ENCODE data around the gene CACNA2D3. TPM values are rescaled to one million over a fixed set of nuclear protein-coding genes. Genes with fewer than 3 reads are reported as not detected.

The CACNA2D3 gene
- total RNA-seq, 1 donor from 2014 or later, result 2.5 TPM

- Mint-ChIP-seq H3K27me3 (peaks cover under 1% of the 10 kb centered on the region), H3K4me1 (ENCODE audit: unreplicated experiment) (no peaks in the 10 kb centered on the region), H3K36me3 (no peaks in the 10 kb centered on the region), H3K4me3 (no peak overlapping the region), H3K27ac (no peak overlapping the region), H3K9me3 (no peaks in the 10 kb centered on the region)
- no peak for DNase-seq (ENCODE audit: extremely low spot score, unreplicated experiment)
- no peak for TF ChIP-seq CTCF (conservative IDR thresholded peaks at IDR 0.05)
Measured at GRCh38 chr3:54202651-54203248, 80.4 kb downstream of the CACNA2D3 start.

GRCh38 chr3:54206874-54207273, 84.5 kb downstream of the CACNA2D3 start:
- Mint-ChIP-seq H3K36me3 (no peaks in the 10 kb centered on the region), H3K4me3 (no peak overlapping the region), H3K27ac (no peak overlapping the region), H3K4me1 (ENCODE audit: unreplicated experiment) (no peaks in the 10 kb centered on the region), H3K27me3 (no peaks in the 10 kb centered on the region), H3K9me3 (no peaks in the 10 kb centered on the region)
- DNase-seq (ENCODE audit: extremely low spot score, unreplicated experiment), result no peak
- TF ChIP-seq CTCF (conservative IDR thresholded peaks at IDR 0.05), result no peak

GRCh38 chr3:54211097-54211496, 88.7 kb downstream of the CACNA2D3 start:
- Mint-ChIP-seq H3K9me3 (peaks cover 3% of the 10 kb centered on the region), H3K4me1 (ENCODE audit: unreplicated experiment) (no peaks in the 10 kb centered on the region), H3K27ac (no peak overlapping the region), H3K27me3 (no peaks in the 10 kb centered on the region), H3K4me3 (no peak overlapping the region), H3K36me3 (no peaks in the 10 kb centered on the region)
- TF ChIP-seq CTCF (conservative IDR thresholded peaks at IDR 0.05), result no peak
- DNase-seq (ENCODE audit: extremely low spot score, unreplicated experiment), result no peak

GRCh38 chr3:54212723-54213122, 90.4 kb downstream of the CACNA2D3 start:
- Mint-ChIP-seq H3K36me3 (no peaks in the 10 kb centered on the region), H3K27ac (no peak overlapping the region), H3K27me3 (no peaks in the 10 kb centered on the region), H3K9me3 (peaks cover 3% of the 10 kb centered on the region), H3K4me1 (ENCODE audit: unreplicated experiment) (no peaks in the 10 kb centered on the region), H3K4me3 (no peak overlapping the region)
- no peak for TF ChIP-seq CTCF (conservative IDR thresholded peaks at IDR 0.05)
- no peak for DNase-seq (ENCODE audit: extremely low spot score, unreplicated experiment)

- TF ChIP-seq CTCF (conservative IDR thresholded peaks at IDR 0.05), result no peak
- Mint-ChIP-seq H3K27ac (no peak overlapping the region), H3K36me3 (no peaks in the 10 kb centered on the region), H3K9me3 (peaks cover 3% of the 10 kb centered on the region), H3K27me3 (no peaks in the 10 kb centered on the region), H3K4me1 (ENCODE audit: unreplicated experiment) (no peaks in the 10 kb centered on the region), H3K4me3 (no peak overlapping the region)
- DNase-seq (ENCODE audit: extremely low spot score, unreplicated experiment), result no peak
Measured at GRCh38 chr3:54213907-54214306, 91.6 kb downstream of the CACNA2D3 start.

- Mint-ChIP-seq H3K36me3 (no peaks in the 10 kb centered on the region), H3K4me1 (ENCODE audit: unreplicated experiment) (no peaks in the 10 kb centered on the region), H3K27me3 (peaks cover under 1% of the 10 kb centered on the region), H3K9me3 (peaks cover 3% of the 10 kb centered on the region), H3K4me3 (no peak overlapping the region), H3K27ac (no peak overlapping the region)
- DNase-seq (ENCODE audit: extremely low spot score, unreplicated experiment), result no peak
- no peak for TF ChIP-seq CTCF (conservative IDR thresholded peaks at IDR 0.05)
Measured at GRCh38 chr3:54214845-54215244, 92.5 kb downstream of the CACNA2D3 start.
